Activated CD8-positive, alpha-beta memory T cell treated with anti-CD3 and anti-CD28 coated beads, Interleukin-2, amount 50 U/mL, for 4 hours (primary cell): Measurements from ENCODE around the gene VGLL1.

Source experiments
- DNase-seq: peaks from one replicate; pipeline ENCODE4 v3.0.0-alpha.2; 2020

Gene VGLL1

GRCh38 chrX:136555694-136556093 is 23.7 kb downstream of the VGLL1 start:
- DNase-seq: no peak

- no peak for DNase-seq
Measured at GRCh38 chrX:136572030-136572429, 40.0 kb downstream of the VGLL1 start.

- DNase-seq: no peak
Measured at GRCh38 chrX:136574548-136574947, 42.5 kb downstream of the VGLL1 start.

GRCh38 chrX:136577552-136577951 is 45.5 kb downstream of the VGLL1 start:
- peak; percentile 65 for DNase-seq

- DNase-seq: no peak
Measured at GRCh38 chrX:136580316-136580715, 48.3 kb downstream of the VGLL1 start.

GRCh38 chrX:136582624-136583023 is 50.6 kb downstream of the VGLL1 start:
- DNase-seq: no peak

- no peak for DNase-seq
Measured at GRCh38 chrX:136584545-136584944, 52.5 kb downstream of the VGLL1 start.

GRCh38 chrX:136585262-136585661 is 53.2 kb downstream of the VGLL1 start:
- DNase-seq: no peak

- DNase-seq: no peak
Measured at GRCh38 chrX:136585960-136586359, 53.9 kb downstream of the VGLL1 start.

GRCh38 chrX:136586386-136586785 is 54.4 kb downstream of the VGLL1 start:
- DNase-seq: no peak

- DNase-seq: no peak
Measured at GRCh38 chrX:136587532-136587931, 55.5 kb downstream of the VGLL1 start.

- no peak for DNase-seq
Measured at GRCh38 chrX:136588036-136588435, 56.0 kb downstream of the VGLL1 start.

- DNase-seq: no peak
Measured at GRCh38 chrX:136589966-136590365, 58.0 kb downstream of the VGLL1 start.

- no peak for DNase-seq
Measured at GRCh38 chrX:136597356-136597755, 65.3 kb downstream of the VGLL1 start.

GRCh38 chrX:136597954-136598353 is 65.9 kb downstream of the VGLL1 start:
- no peak for DNase-seq

GRCh38 chrX:136598631-136599030 is 66.6 kb downstream of the VGLL1 start:
- no peak for DNase-seq

- DNase-seq: no peak
Measured at GRCh38 chrX:136600059-136600458, 68.0 kb downstream of the VGLL1 start.
